ENCODE results near the gene RECK.

- TF ChIP-seq EZH2phosphoT487 (IDR thresholded peaks at IDR 0.05; ENCODE audit: borderline replicate concordance, low read length) = no peak
- TF ChIP-seq CTCF (IDR thresholded peaks at IDR 0.05; ENCODE audit: low read depth, low read length, poor library complexity, severe bottlenecking) = no peak
These were observed 73.7 kb downstream of the RECK start for GRCh38 chr9:36110434-36110833.

Data from DOHH2 (cell line).